EH (cell line): ENCODE results near the gene KAT7.
A peak's percentile ranks its signal among the peaks of the same experiment; 100 is the strongest.

Experiments used
- DNase-seq: peaks from one replicate; pipeline ENCODE4 v3.0.0-alpha.2; 2015; ENCODE audit warnings: low read depth

KAT7 gene

GRCh38 chr17:49872754-49873377 is 84.4 kb downstream of the KAT7 start:
- DNase-seq, result no peak

GRCh38 chr17:49873466-49873865 is 85.0 kb downstream of the KAT7 start:
- no peak for DNase-seq

GRCh38 chr17:49873926-49874325 is 85.4 kb downstream of the KAT7 start:
- DNase-seq, result no peak

- no peak for DNase-seq
These were observed 86.4 kb downstream of the KAT7 start for GRCh38 chr17:49874911-49875310.

GRCh38 chr17:49875685-49876084 is 87.2 kb downstream of the KAT7 start:
- DNase-seq, result no peak

GRCh38 chr17:49878931-49879904 is 90.7 kb downstream of the KAT7 start:
- no peak for DNase-seq

- peak; percentile 64 for DNase-seq
These were observed 92.0 kb downstream of the KAT7 start for GRCh38 chr17:49880291-49881053.

- no peak for DNase-seq
These were observed 92.5 kb downstream of the KAT7 start for GRCh38 chr17:49881054-49881402.

GRCh38 chr17:49882434-49882833 is 94.0 kb downstream of the KAT7 start:
- DNase-seq, result no peak
